Measurements from ENCODE around the gene CD180.

- no peak for TF ChIP-seq CTCF (conservative IDR thresholded peaks at IDR 0.05; ENCODE audit: low read length)
- no peak for TF ChIP-seq EZH2phosphoT487 (IDR thresholded peaks at IDR 0.05; ENCODE audit: borderline replicate concordance, low read depth, low read length)
Measured at GRCh38 chr5:67243349-67243748, 46.8 kb upstream of the CD180 start.

Measured in OCI-LY7 (cell line).